ENCODE results near the gene UNC119B. TPM values are rescaled to one million over a fixed set of nuclear protein-coding genes. Genes with fewer than 3 reads are reported as not detected.
A peak's percentile ranks its signal among the peaks of the same experiment; 100 is the strongest.

The UNC119B gene
- polyA plus RNA-seq, 3 donors, result 76.5 to 85.0 (median 77.1) TPM

GRCh38 chr12:120686151-120686689, 24.0 kb upstream of the UNC119B start:
- DNase-seq, result peak; percentile 97

- DNase-seq, result peak; percentile 97
These were observed 23.3 kb upstream of the UNC119B start, which contains the start of gene MLEC for GRCh38 chr12:120686690-120687577. MLEC (plus strand) TSS chr12:120687149; CDS start chr12:120687297, 148 bp downstream.

DNA sequence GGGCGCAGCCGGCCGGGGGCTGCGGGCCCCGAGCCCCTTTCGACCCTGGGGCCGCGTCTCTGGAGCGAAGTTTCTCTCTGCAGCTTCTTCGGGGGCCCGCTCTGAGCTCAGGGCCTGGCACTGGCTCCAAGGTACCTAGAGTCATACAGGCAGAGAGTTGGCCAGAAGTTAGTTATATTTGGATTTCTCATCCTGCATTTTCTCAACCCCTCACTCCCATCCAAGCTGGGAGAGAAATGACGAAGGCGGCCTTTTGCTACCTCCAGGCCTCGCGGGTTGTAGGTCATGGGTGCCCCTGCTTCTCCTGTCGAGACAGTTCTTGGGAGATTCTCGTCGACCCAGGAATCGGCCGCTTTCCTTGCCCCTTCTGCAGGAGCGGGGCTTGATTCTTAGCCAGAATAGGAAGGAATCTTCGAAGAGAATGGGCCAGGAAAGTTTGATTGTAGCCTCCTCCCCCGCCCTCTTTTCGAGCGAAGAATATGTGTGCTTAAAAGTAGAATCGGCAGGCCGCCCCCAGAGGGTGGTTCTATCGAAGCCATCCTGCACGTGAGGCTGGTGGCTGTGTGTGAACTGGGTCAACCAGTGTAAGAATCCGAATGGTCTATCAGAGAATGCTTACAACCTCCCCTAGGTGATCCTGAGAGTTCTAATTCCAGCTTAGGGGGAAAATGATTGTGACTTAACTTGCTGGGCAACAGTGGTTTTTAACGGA, 22.5 kb upstream of the UNC119B start:
- DNase-seq, result no peak

GRCh38 chr12:120688527-120689071, 21.7 kb upstream of the UNC119B start:
- DNase-seq, result no peak

DNA sequence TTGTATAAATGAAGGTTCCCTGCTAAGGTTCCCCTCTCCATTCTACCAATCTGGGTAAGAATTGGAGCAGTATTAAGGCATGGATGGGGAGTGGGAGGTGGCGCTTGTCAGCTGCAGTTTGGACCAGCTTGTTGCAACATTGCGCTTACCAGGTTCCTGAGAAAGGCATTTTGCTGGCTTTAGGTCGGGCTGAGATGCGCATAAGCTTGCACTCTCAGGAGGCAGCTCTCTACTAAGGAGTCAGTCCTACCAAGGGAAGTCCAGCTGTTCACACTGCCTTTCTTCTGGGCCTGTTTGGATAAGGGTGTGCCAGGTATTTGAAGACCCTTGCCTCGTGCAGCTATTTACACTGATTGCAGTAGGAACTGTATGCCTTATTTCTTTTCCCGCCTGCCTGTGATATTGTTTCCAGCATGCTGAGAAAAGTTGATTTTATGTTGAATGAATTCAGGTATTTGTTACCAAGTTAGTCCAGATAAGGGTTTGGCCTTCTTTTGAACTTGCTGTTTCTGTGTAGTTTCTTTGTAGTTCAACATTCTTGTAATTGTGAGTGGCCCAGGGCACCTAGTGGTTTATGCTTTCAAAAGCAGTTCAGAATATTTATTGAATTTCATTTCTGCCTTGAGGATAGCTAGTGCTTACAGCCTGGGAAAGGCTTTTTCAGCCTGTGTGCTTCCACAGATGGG, 20.7 kb upstream of the UNC119B start:
- DNase-seq, result no peak

DNA sequence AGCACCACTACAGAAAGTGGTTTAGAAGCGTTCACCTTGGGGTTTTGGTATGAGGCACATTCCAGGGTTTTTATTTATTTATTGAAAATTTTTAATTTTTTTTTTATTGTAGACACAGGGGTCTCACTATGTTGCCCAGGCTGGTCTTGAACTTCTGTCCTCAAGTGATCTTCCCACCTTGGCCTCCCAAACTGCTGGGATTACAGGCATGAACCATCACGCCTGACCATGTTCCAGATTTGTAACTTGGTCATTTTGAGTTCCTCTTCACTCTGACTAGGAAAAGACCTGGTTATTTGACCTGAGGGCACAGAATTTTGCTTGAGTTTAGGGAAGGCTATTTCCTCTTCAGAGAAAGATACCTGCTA, 20.2 kb upstream of the UNC119B start:
- no peak for DNase-seq

DNA sequence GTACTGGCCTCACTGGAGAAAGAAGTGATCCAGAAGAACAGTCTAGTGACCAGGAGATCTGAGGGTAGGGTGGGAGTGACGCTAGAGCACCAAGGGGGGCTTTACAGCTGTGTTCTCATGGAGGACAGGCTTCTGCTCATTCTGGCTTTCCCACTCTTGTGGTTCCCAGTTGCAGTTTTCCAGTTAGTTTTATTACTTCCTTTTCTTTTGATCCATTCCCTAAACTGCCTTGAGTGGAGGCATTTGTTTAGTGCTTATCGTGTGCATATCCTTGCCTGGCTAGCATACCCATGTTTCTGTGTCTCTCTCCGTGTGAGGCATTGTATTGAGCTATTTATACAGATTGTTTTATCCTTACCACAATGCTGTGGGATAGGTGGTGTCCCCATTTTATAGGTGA, 19.3 kb upstream of the UNC119B start:
- DNase-seq, result no peak

DNA sequence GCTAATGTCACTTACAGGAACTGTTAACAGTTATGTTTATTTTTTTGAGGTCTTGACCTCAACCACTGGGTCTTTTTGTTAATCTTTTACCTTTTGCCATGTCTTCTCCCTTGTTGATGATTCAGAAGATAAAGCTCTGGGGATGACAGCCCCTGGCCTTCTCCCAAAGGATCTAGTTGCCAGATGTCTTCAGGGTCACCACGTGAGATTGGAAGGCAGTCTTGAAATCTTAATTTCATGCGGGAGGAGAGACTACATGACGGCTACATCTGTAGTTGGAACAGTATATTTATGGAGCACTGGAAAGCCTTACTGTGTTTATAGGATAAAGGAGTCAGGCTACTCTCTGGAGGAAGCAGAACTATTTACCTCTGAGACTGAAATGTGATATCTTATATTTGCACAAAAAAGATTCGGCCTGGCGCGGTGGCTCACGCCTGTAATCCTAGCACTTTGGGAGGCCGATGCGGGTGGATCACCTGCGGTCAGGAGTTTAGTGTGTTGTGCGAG, 17.7 kb upstream of the UNC119B start:
- DNase-seq, result no peak

GRCh38 chr12:120693848-120694247, 16.4 kb upstream of the UNC119B start:
- DNase-seq, result no peak

DNA sequence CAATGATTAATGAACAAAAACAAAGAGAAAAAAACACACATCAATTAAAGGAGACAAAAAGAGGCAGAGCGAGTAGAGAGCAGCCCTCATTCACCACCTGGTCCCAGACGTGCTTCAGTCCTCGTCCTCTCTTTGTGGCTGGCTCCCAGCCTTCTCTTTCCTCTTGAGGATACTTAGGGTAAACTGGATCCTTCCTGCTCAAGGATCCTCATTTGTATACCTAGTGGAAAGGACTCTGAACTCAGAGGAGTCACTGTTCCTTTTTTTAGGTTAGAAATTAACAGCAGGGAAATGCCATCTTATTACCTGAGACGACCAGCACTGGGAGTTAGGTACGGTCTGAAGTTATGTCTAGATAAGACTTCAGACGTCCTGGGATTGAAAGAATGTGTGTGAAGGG, 13.6 kb upstream of the UNC119B start:
- DNase-seq, result no peak

- no peak for DNase-seq
These were observed 12.9 kb upstream of the UNC119B start for GRCh38 chr12:120697344-120697743.

GRCh38 chr12:120698665-120699064, 11.6 kb upstream of the UNC119B start:
- no peak for DNase-seq

GRCh38 chr12:120699553-120699952, 10.7 kb upstream of the UNC119B start:
- no peak for DNase-seq

- DNase-seq, result no peak
These were observed 9.4 kb upstream of the UNC119B start for GRCh38 chr12:120700886-120701285.

DNA sequence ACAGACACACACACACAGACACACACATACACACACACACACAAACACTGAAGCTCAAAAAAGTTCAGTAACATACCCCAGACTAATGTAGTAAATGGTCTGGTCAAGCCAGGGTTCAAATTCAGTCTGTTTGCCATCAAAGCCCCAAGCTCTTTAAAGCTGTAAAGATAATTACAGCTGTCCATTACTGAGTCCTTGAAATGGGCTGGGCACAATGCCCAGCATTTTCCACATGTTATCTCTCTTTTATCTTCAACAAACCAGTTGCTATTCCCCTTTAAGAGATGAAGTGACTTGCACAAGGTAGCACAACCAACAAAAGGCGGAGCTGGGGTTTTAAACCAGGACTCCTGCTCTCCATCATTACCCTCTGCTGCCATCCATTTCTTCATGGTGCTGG, 7.6 kb upstream of the UNC119B start:
- DNase-seq, result no peak

DNA sequence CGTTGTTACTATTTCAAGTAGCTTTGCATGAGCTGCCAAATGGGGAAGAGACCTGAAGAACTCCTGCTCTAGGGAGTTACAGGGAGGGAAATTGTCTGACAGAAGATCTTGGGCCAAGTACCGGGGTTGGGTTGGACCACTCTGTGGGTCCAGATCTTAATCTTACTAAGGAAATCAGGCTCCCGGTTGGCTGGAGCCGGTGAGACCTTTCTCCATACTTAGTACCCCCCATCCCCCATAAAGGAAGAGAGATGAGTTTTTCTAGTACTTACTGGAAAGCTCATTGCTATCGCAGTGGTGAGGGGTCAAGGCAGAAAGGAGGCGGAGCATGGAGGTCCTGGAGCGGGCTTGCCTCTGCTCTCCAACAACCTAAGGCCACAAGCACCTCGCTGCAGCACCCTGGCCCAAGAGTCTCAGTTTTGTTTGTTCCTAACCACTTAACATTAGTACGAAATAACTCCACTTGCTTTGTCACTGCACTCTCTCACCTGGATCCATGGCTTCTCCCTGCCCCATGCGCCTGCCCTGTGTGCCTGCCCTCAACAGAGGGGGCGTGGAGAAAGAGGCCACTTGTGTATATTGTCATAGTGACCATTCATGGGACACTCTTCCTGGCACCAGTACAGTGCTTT, 6.8 kb upstream of the UNC119B start:
- no peak for DNase-seq

DNA sequence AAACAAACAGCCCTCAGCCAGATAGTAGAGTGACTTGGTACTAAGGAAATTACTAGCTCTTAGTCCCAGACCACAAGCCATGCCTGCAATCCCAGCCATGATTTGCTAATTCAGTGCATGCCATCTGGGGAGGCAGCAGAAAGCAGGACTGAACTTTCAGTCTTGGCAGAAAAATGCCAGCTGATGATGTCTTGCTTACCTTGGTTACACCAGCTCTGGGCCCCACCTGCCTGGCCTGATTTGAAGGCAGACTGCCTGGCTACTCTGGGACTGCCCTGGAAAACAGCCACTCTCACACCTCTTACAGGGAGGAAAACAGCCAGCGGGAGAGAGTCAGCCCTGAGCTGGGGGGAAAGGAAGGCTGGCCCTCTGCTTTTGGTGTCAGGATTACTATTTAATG, 4.6 kb upstream of the UNC119B start:
- DNase-seq, result no peak

- no peak for DNase-seq
These were observed 4.2 kb upstream of the UNC119B start for GRCh38 chr12:120706029-120706428.

DNA sequence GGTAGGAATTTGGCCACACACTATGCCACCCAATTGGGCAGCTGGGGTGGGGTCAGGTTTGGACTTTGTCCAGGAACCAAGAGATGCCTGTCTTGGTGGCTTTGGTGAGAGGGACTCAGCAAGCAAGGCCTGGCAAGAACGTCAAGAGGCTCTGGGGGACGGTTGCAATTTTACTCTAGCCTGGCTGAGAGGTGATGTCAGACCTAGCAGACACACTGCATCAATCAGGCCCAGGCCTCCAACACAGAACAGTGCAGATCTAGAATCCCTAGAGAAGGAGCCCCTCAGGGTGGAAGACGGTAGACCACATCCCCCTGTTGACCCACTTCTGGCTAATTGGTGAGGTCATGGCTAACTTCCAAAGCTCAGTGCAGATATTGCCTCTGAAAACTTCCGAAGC, 1.6 kb upstream of the UNC119B start:
- DNase-seq, result no peak

- DNase-seq, result no peak
These were observed 593 bp downstream of the UNC119B start for GRCh38 chr12:120710805-120711296.

DNA sequence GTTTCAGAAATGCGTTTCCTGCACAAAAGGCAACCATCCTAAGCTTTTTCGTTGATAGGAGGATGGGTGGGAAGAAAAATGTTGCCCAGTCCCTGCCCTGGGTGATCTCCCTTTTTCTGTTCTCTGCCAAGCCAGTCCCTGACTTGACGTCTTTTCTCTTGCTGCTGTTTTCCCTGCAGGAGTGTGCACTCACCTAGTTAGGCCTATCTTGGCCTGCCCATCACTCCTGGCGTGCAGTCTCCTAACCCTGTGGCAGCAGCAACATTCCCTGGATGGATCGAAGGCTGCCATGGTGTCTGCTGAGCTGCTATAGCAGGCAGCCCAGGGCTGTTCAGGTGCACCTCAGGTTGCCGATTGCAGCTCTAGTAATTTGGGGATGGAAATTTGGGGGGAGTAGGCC, 1.2 kb downstream of the UNC119B start:
- DNase-seq, result no peak

All from renal pelvis (tissue), 4 donors.